Lower leg skin (tissue), 3 donors: Measurements from ENCODE around the gene TFAP2E.

Experiments
- POLR2A ChIP-seq, 2 donors: fragments of 450-650 bp; IDR thresholded peaks; one replicate each; pipeline ENCODE4 v1.6.1; 2016 to 2017; ENCODE audit warnings: antibody characterized with exemption in 2 of 2, mild to moderate bottlenecking in 1 of 2, moderate library complexity in 1 of 2
- TF ChIP-seq, protein P1 (sequence below), 3 donors: fragments of 450-650 bp; IDR thresholded peaks; one replicate each; pipeline ENCODE4 v1.5.1; 2016; ENCODE audit warnings: antibody characterized with exemption in 3 of 3, mild to moderate bottlenecking in 3 of 3, moderate library complexity in 2 of 3

DNA sequence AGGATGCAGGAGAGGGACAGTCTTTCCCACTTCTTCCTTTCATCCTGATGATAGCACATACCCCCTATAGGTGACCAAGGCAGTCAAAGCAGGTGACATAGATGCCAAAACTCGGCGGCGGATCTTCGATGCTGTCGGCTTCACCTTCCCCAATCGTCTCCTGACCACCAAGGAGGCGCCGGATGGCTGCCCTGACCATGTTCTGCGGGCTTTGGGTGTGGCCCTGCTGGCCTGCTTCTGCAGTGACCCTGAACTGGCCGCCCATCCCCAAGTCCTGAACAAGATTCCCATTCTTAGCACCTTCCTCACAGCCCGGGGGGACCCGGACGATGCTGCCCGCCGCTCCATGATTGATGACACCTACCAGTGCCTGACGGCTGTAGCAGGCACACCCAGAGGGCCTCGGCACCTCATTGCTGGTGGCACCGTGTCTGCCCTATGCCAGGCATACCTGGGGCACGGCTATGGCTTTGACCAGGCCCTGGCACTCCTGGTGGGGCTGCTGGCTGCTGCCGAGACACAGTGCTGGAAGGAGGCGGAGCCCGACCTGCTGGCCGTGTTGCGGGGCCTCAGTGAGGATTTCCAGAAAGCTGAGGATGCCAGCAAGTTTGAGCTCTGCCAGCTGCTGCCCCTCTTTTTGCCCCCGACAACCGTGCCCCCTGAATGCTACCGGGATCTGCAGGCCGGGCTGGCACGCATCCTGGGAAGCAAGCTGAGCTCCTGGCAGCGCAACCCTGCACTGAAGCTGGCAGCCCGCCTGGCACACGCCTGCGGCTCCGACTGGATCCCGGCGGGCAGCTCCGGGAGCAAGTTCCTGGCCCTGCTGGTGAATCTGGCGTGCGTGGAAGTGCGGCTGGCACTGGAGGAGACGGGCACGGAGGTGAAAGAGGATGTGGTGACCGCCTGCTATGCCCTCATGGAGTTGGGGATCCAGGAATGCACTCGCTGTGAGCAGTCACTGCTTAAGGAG is 12.6 kb upstream of the TFAP2E start:
- TF ChIP-seq, protein P1, sequence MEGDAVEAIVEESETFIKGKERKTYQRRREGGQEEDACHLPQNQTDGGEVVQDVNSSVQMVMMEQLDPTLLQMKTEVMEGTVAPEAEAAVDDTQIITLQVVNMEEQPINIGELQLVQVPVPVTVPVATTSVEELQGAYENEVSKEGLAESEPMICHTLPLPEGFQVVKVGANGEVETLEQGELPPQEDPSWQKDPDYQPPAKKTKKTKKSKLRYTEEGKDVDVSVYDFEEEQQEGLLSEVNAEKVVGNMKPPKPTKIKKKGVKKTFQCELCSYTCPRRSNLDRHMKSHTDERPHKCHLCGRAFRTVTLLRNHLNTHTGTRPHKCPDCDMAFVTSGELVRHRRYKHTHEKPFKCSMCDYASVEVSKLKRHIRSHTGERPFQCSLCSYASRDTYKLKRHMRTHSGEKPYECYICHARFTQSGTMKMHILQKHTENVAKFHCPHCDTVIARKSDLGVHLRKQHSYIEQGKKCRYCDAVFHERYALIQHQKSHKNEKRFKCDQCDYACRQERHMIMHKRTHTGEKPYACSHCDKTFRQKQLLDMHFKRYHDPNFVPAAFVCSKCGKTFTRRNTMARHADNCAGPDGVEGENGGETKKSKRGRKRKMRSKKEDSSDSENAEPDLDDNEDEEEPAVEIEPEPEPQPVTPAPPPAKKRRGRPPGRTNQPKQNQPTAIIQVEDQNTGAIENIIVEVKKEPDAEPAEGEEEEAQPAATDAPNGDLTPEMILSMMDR (IDR thresholded peaks at IDR 0.05), result no peak
- no peak for TF ChIP-seq POLR2A (IDR thresholded peaks at IDR 0.05)
